GM12874 (cell line): ENCODE measurements around the gene FAM167B.

Experiments
- CTCF ChIP-seq: IDR thresholded peaks from 2 replicates; pipeline ENCODE4 v1.5.1; 2011; ENCODE audit warnings: low read depth, mild to moderate bottlenecking, control low read depth, low read length, moderate library complexity; ENCODE audit not compliant: insufficient read depth

FAM167B gene

GRCh38 chr1:32201011-32201855, 45.8 kb upstream of the FAM167B start:
- peak; percentile 33 for TF ChIP-seq CTCF

- no peak for TF ChIP-seq CTCF
Observed at GRCh38 chr1:32204943-32205361, 42.1 kb upstream of the FAM167B start.

DNA sequence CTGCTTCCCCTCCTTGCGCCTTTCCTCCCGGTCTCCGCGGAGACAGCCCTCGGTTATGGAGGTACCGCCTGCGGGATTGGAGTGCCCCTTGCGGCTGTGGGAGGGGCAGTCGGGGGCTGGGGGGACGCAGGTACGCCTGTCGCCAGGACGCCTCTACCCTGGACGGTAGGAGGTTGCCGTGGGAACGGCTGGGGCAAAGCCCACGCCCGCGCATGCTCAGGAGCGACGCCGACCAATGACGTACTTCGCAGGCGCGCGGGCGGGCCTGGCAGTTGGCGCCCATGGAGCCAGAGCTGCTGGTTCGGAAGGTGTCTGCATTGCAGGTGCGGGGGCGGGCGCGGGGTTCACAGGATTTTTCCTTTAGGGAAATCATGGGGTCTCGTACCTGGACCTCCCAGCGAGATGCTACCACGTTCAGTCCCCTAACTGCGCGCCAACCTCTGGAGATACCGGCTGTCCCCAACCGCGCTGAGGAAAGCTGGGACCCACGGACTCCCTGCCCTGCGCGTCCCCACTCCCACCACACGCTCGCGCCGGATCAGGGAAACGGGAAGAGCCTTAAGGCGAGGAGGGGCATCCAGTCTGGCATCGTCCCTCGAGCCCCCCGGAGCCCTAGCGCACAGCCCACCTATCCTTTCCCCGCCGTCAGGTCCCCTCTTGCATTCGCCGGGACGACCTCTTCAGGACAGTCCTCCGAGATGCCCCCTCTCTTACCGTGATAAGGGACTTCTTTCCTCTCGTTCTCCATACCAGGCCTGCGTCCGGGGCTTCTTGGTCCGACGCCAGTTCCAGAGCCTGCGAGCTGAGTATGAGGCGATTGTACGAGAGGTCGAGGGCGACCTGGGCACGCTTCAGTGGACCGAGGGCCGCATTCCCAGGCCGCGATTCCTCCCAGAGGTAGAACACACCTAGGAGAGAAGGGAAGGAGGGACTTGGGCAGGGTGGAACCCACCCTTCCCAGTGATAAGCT, 41.3 kb upstream of the FAM167B start, which contains the start of gene IQCC:
Gene IQCC, plus strand, starts transcription at position 271 of the 970 bp plus-strand sequence. Its CDS starts 11 bp downstream, at position 282.
- no peak for TF ChIP-seq CTCF

GRCh38 chr1:32208469-32208868, 38.6 kb upstream of the FAM167B start:
- TF ChIP-seq CTCF, result no peak

GRCh38 chr1:32208891-32209328, 38.1 kb upstream of the FAM167B start, which contains the start of gene DCDC2B:
Gene DCDC2B (plus strand): TSS chr1:32209089. CDS start chr1:32209094, 5 bp downstream.
- TF ChIP-seq CTCF, result no peak

DNA sequence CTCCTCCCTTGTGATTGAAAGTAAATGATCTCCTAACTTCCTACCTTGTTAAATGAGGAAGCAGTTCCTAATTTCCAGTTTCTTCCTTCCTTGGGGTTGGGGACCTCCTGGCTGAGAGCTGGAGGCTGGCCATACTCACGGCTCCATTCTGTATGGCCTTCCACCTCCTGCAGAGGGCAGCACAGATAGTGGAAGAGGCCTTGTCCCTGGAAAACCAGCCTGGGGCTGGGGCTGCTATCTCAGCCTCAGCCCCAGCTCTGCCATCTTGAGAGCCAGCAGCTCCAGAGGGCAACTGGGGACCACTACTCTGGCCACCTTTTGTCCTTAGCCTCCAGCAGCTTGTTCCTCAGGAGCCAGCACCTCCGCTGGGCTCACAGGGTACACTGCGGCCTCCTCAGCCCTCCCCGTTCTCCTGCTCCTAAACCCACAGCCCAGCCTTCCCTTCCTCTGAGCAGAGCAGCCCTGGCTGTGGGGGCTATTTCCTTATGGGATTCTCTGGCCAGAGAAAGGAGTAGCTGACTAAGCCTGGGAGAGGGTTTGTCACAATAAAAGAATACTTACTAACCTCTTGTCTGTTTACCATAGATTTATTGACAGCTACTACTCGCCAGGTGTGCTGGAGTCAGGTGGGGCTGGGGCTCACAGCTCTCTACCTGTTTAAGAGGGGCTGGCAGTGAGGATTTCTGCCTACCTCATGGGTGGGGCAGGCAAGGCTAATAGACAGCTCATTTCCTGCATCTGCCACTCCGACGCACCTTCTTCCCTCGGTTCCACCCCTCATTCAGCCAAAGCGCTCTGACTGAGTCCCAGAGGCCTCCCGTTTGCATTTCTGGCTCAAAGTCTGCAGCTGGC, 31.2 kb upstream of the FAM167B start:
- TF ChIP-seq CTCF, result peak; percentile 82
